Effector CD4-positive, alpha-beta T cell (primary cell): ENCODE data around the gene RASGRF2.
"Not testable (repeated sequence)": the region's sequence is repeated elsewhere in the genome, so short reads cannot be mapped to it uniquely, and the experiment has no call there.

Experiments
- DNase-seq: peaks from one replicate; pipeline ENCODE4 v3.0.0-alpha.2; 2020

Gene RASGRF2

GRCh38 chr5:81023261-81023970, 63.3 kb downstream of the RASGRF2 start:
- no peak for DNase-seq

- no peak for DNase-seq
Measured at GRCh38 chr5:81027481-81028058, 67.4 kb downstream of the RASGRF2 start.

GRCh38 chr5:81028888-81029287, 68.7 kb downstream of the RASGRF2 start:
- not testable (repeated sequence) for DNase-seq

- not testable (repeated sequence) for DNase-seq
Measured at GRCh38 chr5:81029736-81030135, 69.6 kb downstream of the RASGRF2 start.

GRCh38 chr5:81030236-81031034, 70.3 kb downstream of the RASGRF2 start:
- not testable (repeated sequence) for DNase-seq

- DNase-seq, result no peak
Measured at GRCh38 chr5:81035522-81035921, 75.4 kb downstream of the RASGRF2 start.

GRCh38 chr5:81038495-81038894, 78.3 kb downstream of the RASGRF2 start:
- no peak for DNase-seq

- DNase-seq, result no peak
Measured at GRCh38 chr5:81044868-81045267, 84.7 kb downstream of the RASGRF2 start.

- no peak for DNase-seq
Measured at GRCh38 chr5:81045389-81045807, 85.2 kb downstream of the RASGRF2 start.

GRCh38 chr5:81046041-81046440, 85.9 kb downstream of the RASGRF2 start:
- DNase-seq, result no peak

- no peak for DNase-seq
Measured at GRCh38 chr5:81052325-81052724, 92.2 kb downstream of the RASGRF2 start.

- not testable (repeated sequence) for DNase-seq
Measured at GRCh38 chr5:81053282-81053681, 93.1 kb downstream of the RASGRF2 start.

- no peak for DNase-seq
Measured at GRCh38 chr5:81058121-81058520, 98.0 kb downstream of the RASGRF2 start.

- no peak for DNase-seq
Measured at GRCh38 chr5:81065492-81065891, 105.3 kb downstream of the RASGRF2 start.

GRCh38 chr5:81066102-81066501, 105.9 kb downstream of the RASGRF2 start:
- no peak for DNase-seq

GRCh38 chr5:81067406-81067805, 107.2 kb downstream of the RASGRF2 start:
- DNase-seq, result no peak

GRCh38 chr5:81068063-81068462, 107.9 kb downstream of the RASGRF2 start:
- no peak for DNase-seq

- no peak for DNase-seq
Measured at GRCh38 chr5:81068635-81069034, 108.5 kb downstream of the RASGRF2 start.

- DNase-seq, result no peak
Measured at GRCh38 chr5:81069990-81070389, 109.8 kb downstream of the RASGRF2 start.

- no peak for DNase-seq
Measured at GRCh38 chr5:81070571-81071255, 110.5 kb downstream of the RASGRF2 start.

- DNase-seq, result no peak
Measured at GRCh38 chr5:81075041-81075440, 114.9 kb downstream of the RASGRF2 start.

GRCh38 chr5:81077105-81077504, 116.9 kb downstream of the RASGRF2 start:
- no peak for DNase-seq

GRCh38 chr5:81078930-81079329, 118.8 kb downstream of the RASGRF2 start:
- no peak for DNase-seq
